WTC11 (cell line): ENCODE measurements around the gene RNF214. TPM values are rescaled to one million over a fixed set of nuclear protein-coding genes. Genes with fewer than 3 reads are reported as not detected.
A peak's percentile ranks its signal among the peaks of the same experiment; 100 is the strongest.
"Not testable (repeated sequence)": the region's sequence is repeated elsewhere in the genome, so short reads cannot be mapped to it uniquely, and the experiment has no call there.

Source experiments
- ATAC-seq: fragments of 200-7000 bp; cut with Tn5 transposase; 2 replicates; pipeline ENCODE4 v1.10.0; 2021; ENCODE audit warnings: mild to moderate bottlenecking, moderate library complexity
- Bru-seq: library from RNA; stranded (reverse); fragments of 400-500 nt; gene quantifications from one replicate; lab custom pipeline; 2021; lab: Mats Ljungman, UMichigan
- CTCF ChIA-PET: fragments of 300-600 bp; sonication (Branson Sonifier 250); formaldehyde crosslinking; loops from one replicate; lab custom pipeline; 2021; ENCODE audit warnings: antibody characterized with exemption; lab: Charles Lee
- POLR2A ChIA-PET: fragments of 350-600 bp; sonication (Branson Sonifier 250); formaldehyde crosslinking; loops from one replicate; lab custom pipeline; 2021; ENCODE audit warnings: antibody characterized with exemption; lab: Charles Lee
- DNase-seq: peaks from one replicate; pipeline ENCODE4 v3.0.0; 2021; ENCODE audit warnings: low spot score
- H3K27ac Mint-ChIP-seq: 2 replicates; pipeline ENCODE4 v1.8.0; 2021; ENCODE audit warnings: mixed read lengths
- H3K27me3 Mint-ChIP-seq: 2 replicates; pipeline ENCODE4 v1.8.0; 2021; ENCODE audit warnings: low read depth, mild to moderate bottlenecking, moderate library complexity, mixed read lengths
- H3K36me3 Mint-ChIP-seq: 2 replicates; pipeline ENCODE4 v1.8.0; 2021; ENCODE audit warnings: mixed read lengths
- H3K4me1 Mint-ChIP-seq: 2 replicates; pipeline ENCODE4 v1.8.0; 2022; ENCODE audit warnings: mixed read lengths
- H3K4me3 Mint-ChIP-seq: 2 replicates; pipeline ENCODE4 v1.8.0; 2021; ENCODE audit warnings: mild to moderate bottlenecking, moderate library complexity, mixed read lengths
- H3K9me3 Mint-ChIP-seq: 2 replicates; pipeline ENCODE4 v1.8.0; 2021; ENCODE audit warnings: mixed read lengths
- ATF1 ChIP-seq: sonication (generic); formaldehyde crosslinking; IDR thresholded peaks from 2 replicates; pipeline ENCODE4 v1.8.1; 2023; ENCODE audit warnings: mild to moderate bottlenecking, moderate library complexity, missing genetic modification reagents
- CTCF ChIP-seq: fragments of 200-600 bp; IDR thresholded peaks from 2 replicates; pipeline ENCODE4 v1.8.0; 2022; ENCODE audit warnings: antibody characterized with exemption
- ELF4 ChIP-seq: sonication (generic); formaldehyde crosslinking; IDR thresholded peaks from 2 replicates; pipeline ENCODE4 v1.8.1; 2022; ENCODE audit warnings: low read depth, mild to moderate bottlenecking, moderate library complexity, missing genetic modification reagents
- EMX1 ChIP-seq: fragments of 250-450 bp; sonication (Bioruptor Pico); IDR thresholded peaks from 2 replicates; pipeline ENCODE4 v1.8.0; 2021; ENCODE audit warnings: mild to moderate bottlenecking
- IRF2 ChIP-seq: sonication (generic); formaldehyde crosslinking; IDR thresholded peaks from 2 replicates; pipeline ENCODE4 v1.8.0; 2022; ENCODE audit warnings: low read depth, missing genetic modification reagents, borderline replicate concordance
- NFE2L1 ChIP-seq: sonication (generic); formaldehyde crosslinking; IDR thresholded peaks from 2 replicates; pipeline ENCODE4 v1.8.1; 2023; ENCODE audit warnings: missing genetic modification reagents
- NFYB ChIP-seq: sonication (generic); formaldehyde crosslinking; conservative IDR thresholded peaks from 2 replicates; pipeline ENCODE4 v1.8.0; 2022; ENCODE audit warnings: low read depth, missing genetic modification reagents
- SP1 ChIP-seq: sonication (generic); formaldehyde crosslinking; conservative IDR thresholded peaks from 2 replicates; pipeline ENCODE4 v1.8.1; 2022; ENCODE audit warnings: missing genetic modification reagents
- TP53 ChIP-seq: sonication (generic); formaldehyde crosslinking; IDR thresholded peaks from 2 replicates; pipeline ENCODE4 v1.8.1; 2023; ENCODE audit warnings: mild to moderate bottlenecking, missing genetic modification reagents
- ZNF263 ChIP-seq: sonication (generic); formaldehyde crosslinking; IDR thresholded peaks from 2 replicates; pipeline ENCODE4 v1.8.1; 2022; ENCODE audit warnings: low read depth, mild to moderate bottlenecking, moderate library complexity, missing genetic modification reagents
- long read RNA-seq, 3 experiments: library from RNA in 1 of 3; library from capped mRNA in 1 of 3; library from polyadenylated mRNA in 1 of 3; unstranded in 2 of 3; stranded (forward) in 1 of 3; transcript quantifications; one replicate each; pipeline ENCODE4 v2.0.0, GENCODE V29; 2021
- total RNA-seq: library from RNA; stranded (reverse); gene quantifications from 3 replicates; pipeline ENCODE4 v1.2.3, GENCODE V29; 2021
- TF ChIP-seq, protein P1 (sequence below): sonication (generic); formaldehyde crosslinking; IDR thresholded peaks from 2 replicates; pipeline ENCODE4 v1.8.1; 2023; ENCODE audit warnings: mild to moderate bottlenecking, moderate library complexity, missing genetic modification reagents
- TF ChIP-seq, protein P2 (sequence below): sonication (generic); formaldehyde crosslinking; IDR thresholded peaks from 2 replicates; pipeline ENCODE4 v1.8.1; 2022; ENCODE audit warnings: missing genetic modification reagents, borderline replicate concordance
- TF ChIP-seq, protein P3 (sequence below): sonication (generic); formaldehyde crosslinking; IDR thresholded peaks from 2 replicates; pipeline ENCODE4 v1.8.1; 2022; ENCODE audit warnings: low read depth, missing genetic modification reagents, borderline replicate concordance

The RNF214 gene
- total RNA-seq (35.4 to 45.0 TPM (median 37.8 TPM) in 3 replicates), Bru-seq, nascent RNA (percentile 76 among the genes with signal in this experiment)
- long read RNA-seq, experiment 1, transcript RNF214-201 (15 exons, 2,755 nt), result major isoform, 27 of 65 reads
- long read RNA-seq, experiment 1, transcript RNF214-206 (15 exons, 2,695 nt), result minor isoform, 5 of 65 reads
- long read RNA-seq, experiment 1, partial matches to known transcripts, result 15 of 65 reads
- long read RNA-seq, experiment 1, other reads (novel, unspliced or antisense), result 17 of 65 reads
- long read RNA-seq, experiment 2, partial matches to known transcripts, result 11 of 22 reads
- long read RNA-seq, experiment 2, other reads (novel, unspliced or antisense), result 9 of 22 reads
- long read RNA-seq, experiment 3, transcript RNF214-201 (15 exons, 2,755 nt), result major isoform, 13 of 42 reads
- long read RNA-seq, experiment 3, partial matches to known transcripts, result 19 of 42 reads
- long read RNA-seq, experiment 3, other reads (novel, unspliced or antisense), result 7 of 42 reads

GRCh38 chr11:117232092-117232878 lies at the start of gene RNF214:
TSS of gene RNF214 (plus strand) at chr11:117232671. CDS start at chr11:117234273, 1,602 bp downstream.
- ATAC-seq (peak; percentile 91), DNase-seq (peak; percentile 68)
- ChIA-PET CTCF (interaction anchor here (0.7 to 2.9 kb wide), 10 partner anchors 10 to 490 kb away, joined by 3 to 36 read pairs (median 4); partner anchors contain the start of genes APOA5, BACE1, CEP164 and SIDT2), POLR2A (interaction anchor here (1.4 kb wide), 1 partner anchor 53 kb away, joined by 3 read pairs; the partner anchor contains the start of gene SIDT2)
- H3K36me3 Mint-ChIP-seq, result peaks cover 5% of the 10 kb centered on the region; the same call in 1 of the 2 replicates
- TF ChIP-seq CTCF, result peak; percentile 93
- peak; percentile 51 for TF ChIP-seq SP1 (CRISPR knock-in tag)
- no peak for TF ChIP-seq TP53 (CRISPR knock-in tag)
- TF ChIP-seq NFYB (CRISPR knock-in tag), result peak; percentile 53
- TF ChIP-seq, protein P1, sequence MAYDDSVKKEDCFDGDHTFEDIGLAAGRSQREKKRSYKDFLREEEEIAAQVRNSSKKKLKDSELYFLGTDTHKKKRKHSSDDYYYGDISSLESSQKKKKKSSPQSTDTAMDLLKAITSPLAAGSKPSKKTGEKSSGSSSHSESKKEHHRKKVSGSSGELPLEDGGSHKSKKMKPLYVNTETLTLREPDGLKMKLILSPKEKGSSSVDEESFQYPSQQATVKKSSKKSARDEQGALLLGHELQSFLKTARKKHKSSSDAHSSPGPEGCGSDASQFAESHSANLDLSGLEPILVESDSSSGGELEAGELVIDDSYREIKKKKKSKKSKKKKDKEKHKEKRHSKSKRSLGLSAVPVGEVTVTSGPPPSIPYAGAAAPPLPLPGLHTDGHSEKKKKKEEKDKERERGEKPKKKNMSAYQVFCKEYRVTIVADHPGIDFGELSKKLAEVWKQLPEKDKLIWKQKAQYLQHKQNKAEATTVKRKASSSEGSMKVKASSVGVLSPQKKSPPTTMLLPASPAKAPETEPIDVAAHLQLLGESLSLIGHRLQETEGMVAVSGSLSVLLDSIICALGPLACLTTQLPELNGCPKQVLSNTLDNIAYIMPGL (CRISPR knock-in tag), result peak; percentile 28; the same call in 1 of the 2 replicates
- peak within 1 kb of the TSS; percentile 99 for H3K27ac Mint-ChIP-seq
- peaks cover 25% of the 10 kb centered on the region for H3K4me1 Mint-ChIP-seq
- H3K9me3 Mint-ChIP-seq, result no peaks in the 10 kb centered on the region
- H3K27me3 Mint-ChIP-seq, result no peaks in the 10 kb centered on the region
- peak within 1 kb of the TSS; percentile 99 for H3K4me3 Mint-ChIP-seq

DNA sequence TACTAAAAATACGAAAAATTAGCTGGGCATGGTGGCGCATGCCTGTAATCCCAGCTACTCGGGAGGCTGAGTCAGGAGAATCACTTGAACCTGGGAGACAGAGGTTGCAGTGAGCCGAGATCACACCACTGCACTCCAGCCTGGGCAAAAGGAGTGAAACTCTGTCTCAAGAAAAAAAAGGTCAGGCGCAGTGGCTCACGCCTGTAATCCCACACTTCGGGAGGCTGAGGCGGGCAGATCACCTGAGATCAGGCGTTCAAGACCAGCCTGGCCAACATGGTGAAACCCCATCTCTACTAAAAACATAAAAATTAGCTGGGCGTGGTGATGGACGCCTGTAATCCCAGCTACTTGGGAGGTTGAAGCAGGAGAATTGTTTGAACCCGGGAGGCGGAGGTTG lies 49.3 kb upstream of the RNF214 start:
- CTCF ChIA-PET, result interaction anchor here (5.6 kb wide), 2 partner anchors 12 to 48 kb away, joined by 36 to 48 read pairs; partner anchors contain the start of genes PCSK7 and RNF214
- not testable (repeated sequence) for DNase-seq, H3K9me3 Mint-ChIP-seq, H3K27ac Mint-ChIP-seq, H3K27me3 Mint-ChIP-seq, ATAC-seq, H3K4me3 Mint-ChIP-seq, H3K36me3 Mint-ChIP-seq
- peaks cover 20% of the 10 kb centered on the region for H3K4me1 Mint-ChIP-seq
- POLR2A ChIA-PET, result interaction anchor here (0.7 kb wide), 1 partner anchor 325 kb away, joined by 5 read pairs; no protein-coding TSS in a partner anchor

GRCh38 chr11:117183724-117184349 lies 48.6 kb upstream of the RNF214 start:
- Mint-ChIP-seq H3K36me3 (peaks cover 7% of the 10 kb centered on the region; the same call in 1 of the 2 replicates), H3K9me3 (no peaks in the 10 kb centered on the region), H3K4me1 (peaks cover 17% of the 10 kb centered on the region), H3K27me3 (peaks cover 6% of the 10 kb centered on the region), H3K4me3 (no peak overlapping the region), H3K27ac (no peak overlapping the region)
- POLR2A ChIA-PET, result interaction anchor here (0.7 kb wide), 1 partner anchor 325 kb away, joined by 5 read pairs; no protein-coding TSS in a partner anchor
- no peak for ATAC-seq
- CTCF ChIA-PET, result interaction anchor here (0.7 kb wide), 1 partner anchor 17 kb away, joined by 3 read pairs; no protein-coding TSS in a partner anchor
- no peak for DNase-seq
- TF ChIP-seq, protein P2, sequence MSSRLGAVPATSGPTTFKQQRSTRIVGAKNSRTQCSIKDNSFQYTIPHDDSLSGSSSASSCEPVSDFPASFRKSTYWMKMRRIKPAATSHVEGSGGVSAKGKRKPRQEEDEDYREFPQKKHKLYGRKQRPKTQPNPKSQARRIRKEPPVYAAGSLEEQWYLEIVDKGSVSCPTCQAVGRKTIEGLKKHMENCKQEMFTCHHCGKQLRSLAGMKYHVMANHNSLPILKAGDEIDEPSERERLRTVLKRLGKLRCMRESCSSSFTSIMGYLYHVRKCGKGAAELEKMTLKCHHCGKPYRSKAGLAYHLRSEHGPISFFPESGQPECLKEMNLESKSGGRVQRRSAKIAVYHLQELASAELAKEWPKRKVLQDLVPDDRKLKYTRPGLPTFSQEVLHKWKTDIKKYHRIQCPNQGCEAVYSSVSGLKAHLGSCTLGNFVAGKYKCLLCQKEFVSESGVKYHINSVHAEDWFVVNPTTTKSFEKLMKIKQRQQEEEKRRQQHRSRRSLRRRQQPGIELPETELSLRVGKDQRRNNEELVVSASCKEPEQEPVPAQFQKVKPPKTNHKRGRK, result no peak
- TF ChIP-seq ZNF263 (no peak), ELF4 (CRISPR knock-in tag) (no peak), IRF2 (CRISPR knock-in tag) (no peak), EMX1 (CRISPR knock-in tag) (no peak), NFE2L1 (CRISPR knock-in tag) (no peak), CTCF (no peak), ATF1 (no peak)
- TF ChIP-seq, protein P3, sequence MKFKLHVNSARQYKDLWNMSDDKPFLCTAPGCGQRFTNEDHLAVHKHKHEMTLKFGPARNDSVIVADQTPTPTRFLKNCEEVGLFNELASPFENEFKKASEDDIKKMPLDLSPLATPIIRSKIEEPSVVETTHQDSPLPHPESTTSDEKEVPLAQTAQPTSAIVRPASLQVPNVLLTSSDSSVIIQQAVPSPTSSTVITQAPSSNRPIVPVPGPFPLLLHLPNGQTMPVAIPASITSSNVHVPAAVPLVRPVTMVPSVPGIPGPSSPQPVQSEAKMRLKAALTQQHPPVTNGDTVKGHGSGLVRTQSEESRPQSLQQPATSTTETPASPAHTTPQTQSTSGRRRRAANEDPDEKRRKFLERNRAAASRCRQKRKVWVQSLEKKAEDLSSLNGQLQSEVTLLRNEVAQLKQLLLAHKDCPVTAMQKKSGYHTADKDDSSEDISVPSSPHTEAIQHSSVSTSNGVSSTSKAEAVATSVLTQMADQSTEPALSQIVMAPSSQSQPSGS (CRISPR knock-in tag), result no peak
